Adrenal gland (tissue), 12 donors: ENCODE measurements around the gene ACTL6B. TPM values are rescaled to one million over a fixed set of nuclear protein-coding genes. Genes with fewer than 3 reads are reported as not detected.

Experiments
- DNase-seq, 7 donors: peaks; one replicate each; pipeline ENCODE4 v3.0.0-alpha.2; 2019 to 2020
- H3K27ac ChIP-seq, 5 donors: fragments of 200-600 bp; sonication (generic) in 4 of 5; 1 replicate in 3 of 5; 2 replicates in 2 of 5; pipeline versions ENCODE4 v1.5.1 to v1.8.0; 2016 to 2020; ENCODE audit warnings: mild to moderate bottlenecking in 1 of 5
- H3K27me3 ChIP-seq: fragments of 200-600 bp; 2 replicates; pipeline ENCODE4 v1.8.0; 2021
- H3K36me3 ChIP-seq, 2 donors: fragments of 200-600 bp; replicated peaks in 1 of 2; 1 replicate in 1 of 2; 2 replicates in 1 of 2; pipeline versions ENCODE4 v1.5.1 to v1.8.0; 2018 to 2022
- H3K4me1 ChIP-seq, 2 donors: fragments of 200-600 bp; replicated peaks in 1 of 2; 1 replicate in 1 of 2; 2 replicates in 1 of 2; pipeline versions ENCODE4 v1.5.1 to v1.8.0; 2018 to 2021
- H3K4me3 ChIP-seq, 4 donors: fragments of 200-600 bp; sonication (generic) in 3 of 4; one replicate each; pipeline ENCODE4 v1.5.1; 2016 to 2018
- H3K9me3 ChIP-seq, 3 donors: fragments of 200-600 bp; sonication (generic) in 1 of 3; replicated peaks in 1 of 3; 1 replicate in 2 of 3; 2 replicates in 1 of 3; pipeline versions ENCODE4 v1.5.1 to v1.8.0; 2016 to 2021
- POLR2A ChIP-seq, 2 donors: fragments of 450-650 bp; IDR thresholded peaks; one replicate each; pipeline ENCODE4 v1.6.1; 2017; ENCODE audit warnings: antibody characterized with exemption in 2 of 2, mild to moderate bottlenecking in 2 of 2, moderate library complexity in 1 of 2
- WGBS, 4 donors: extraction: QIAGEN DNeasy Blood & Tissue Kit in 2 of 4; methylation state at CpG; one replicate each; pipeline versions ENCODE4 v1.1.5 to v1.1.7; 2013 to 2017; 5-methylcytosine and 5-hydroxymethylcytosine counted together
- intact Hi-C, 2 donors: fragments of 100-400 bp; cut with DNase I; formaldehyde crosslinking; loops; one replicate each; pipeline versions ENCODE4 v1.14.1 to v1.15.0; 2022 to 2023
- polyA plus RNA-seq, 3 donors: library from polyadenylated mRNA; stranded (reverse); fragments of 200-250 nt in 2 of 3; fragments of 350-450 nt in 1 of 3; fragmentation: Illumina TruSeq in 1 of 3; extraction: RNeasy Lipid Tissue Mini Kit (QIAGEN cat#74804) in 1 of 3; gene quantifications; one replicate each; pipeline ENCODE4 v1.2.3, GENCODE V29; 2013 to 2014
- total RNA-seq, 9 donors: library from RNA; depleted of rRNA in 4 of 9; stranded (reverse); fragments of >200 nt in 4 of 9; fragments of 120-200 nt in 1 of 9; fragmentation: NEBNext Ultra II Directional in 1 of 9; extraction: Animal tissue kit (Norgen Biotek cat#: 25700) in 1 of 9; gene quantifications; one replicate each; pipeline versions ENCODE4 v1.1.0 to v1.2.4, GENCODE V29; 2013 to 2023
- TF ChIP-seq, protein P1 (sequence below), 6 experiments: fragments of 450-650 bp in 4 of 6; fragments of 200-600 bp in 2 of 6; sonication (generic) in 1 of 6; IDR thresholded peaks; 1 replicate in 5 of 6; 2 replicates in 1 of 6; pipeline versions ENCODE4 v1.5.1 to v1.8.0; 2016 to 2021; ENCODE audit warnings: antibody characterized with exemption in 6 of 6, mild to moderate bottlenecking in 2 of 6, moderate library complexity in 1 of 6
- donor health status: healthy with polysubstance abuse.
- donor health status: Bipolar disorder and iron deficiency.
- donor health status: DM: yes; HTN: yes; CAD: no.
- donor health status: DM: no; HTN: no; CAD: no.
- donor health status: DM: no; HTN: no; CAD: no.
- donor health status: DM: yes; HTN: yes; CAD: no.

The ACTL6B gene
- total and polyA plus RNA-seq, 12 donors, result 0.64 to 5.1 (median 2.4) TPM; not detected in 5

- Histone ChIP-seq H3K4me1 (peaks cover 14 to 16% of the 10 kb centered on the region in 2 donors), H3K27ac (peak overlapping the region in 3 of 5 donors; percentile 3 to 68 (median 60)), H3K4me3 (peak overlapping the region in 2 of 4 donors; percentile 45 to 57), H3K9me3 (no peaks in the 10 kb centered on the region), H3K27me3 (no peaks in the 10 kb centered on the region), H3K36me3 (no peaks in the 10 kb centered on the region)
- peak; percentile 68 to 80 (median 71) for DNase-seq
- WGBS, 4 donors, result 12 to 44% (median 27%) methylated on average over 31 to 68 of the region's 68 CpGs
- TF ChIP-seq POLR2A (IDR thresholded peaks at IDR 0.05), result no peak
- TF ChIP-seq, protein P1, sequence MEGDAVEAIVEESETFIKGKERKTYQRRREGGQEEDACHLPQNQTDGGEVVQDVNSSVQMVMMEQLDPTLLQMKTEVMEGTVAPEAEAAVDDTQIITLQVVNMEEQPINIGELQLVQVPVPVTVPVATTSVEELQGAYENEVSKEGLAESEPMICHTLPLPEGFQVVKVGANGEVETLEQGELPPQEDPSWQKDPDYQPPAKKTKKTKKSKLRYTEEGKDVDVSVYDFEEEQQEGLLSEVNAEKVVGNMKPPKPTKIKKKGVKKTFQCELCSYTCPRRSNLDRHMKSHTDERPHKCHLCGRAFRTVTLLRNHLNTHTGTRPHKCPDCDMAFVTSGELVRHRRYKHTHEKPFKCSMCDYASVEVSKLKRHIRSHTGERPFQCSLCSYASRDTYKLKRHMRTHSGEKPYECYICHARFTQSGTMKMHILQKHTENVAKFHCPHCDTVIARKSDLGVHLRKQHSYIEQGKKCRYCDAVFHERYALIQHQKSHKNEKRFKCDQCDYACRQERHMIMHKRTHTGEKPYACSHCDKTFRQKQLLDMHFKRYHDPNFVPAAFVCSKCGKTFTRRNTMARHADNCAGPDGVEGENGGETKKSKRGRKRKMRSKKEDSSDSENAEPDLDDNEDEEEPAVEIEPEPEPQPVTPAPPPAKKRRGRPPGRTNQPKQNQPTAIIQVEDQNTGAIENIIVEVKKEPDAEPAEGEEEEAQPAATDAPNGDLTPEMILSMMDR (IDR thresholded peaks at IDR 0.05), result no peak
- intact Hi-C loops, result no loop called here
Measured at GRCh38 chr7:100604976-100605911, 51.0 kb downstream of the ACTL6B start.

GRCh38 chr7:100604028-100604975, 51.9 kb downstream of the ACTL6B start:
- peak overlapping the region in 3 of 5 donors; percentile 3 to 68 (median 60) for H3K27ac ChIP-seq
- intact Hi-C loops, result no loop called here
- H3K36me3 ChIP-seq, result no peaks in the 10 kb centered on the region
- H3K27me3 ChIP-seq, result no peaks in the 10 kb centered on the region
- no peaks in the 10 kb centered on the region for H3K9me3 ChIP-seq
- DNase-seq, result peak; percentile 68 to 78 (median 74)
- TF ChIP-seq, protein P1 (IDR thresholded peaks at IDR 0.05), result peak; percentile 9 to 57 (median 38)
- TF ChIP-seq POLR2A (IDR thresholded peaks at IDR 0.05), result peak in 1 of 2 donors; percentile 24
- peaks cover 14 to 16% of the 10 kb centered on the region in 2 donors for H3K4me1 ChIP-seq
- WGBS, 4 donors, result 0 to 4% (median 2%) methylated on average over 5 to 70 of the region's 70 CpGs
- H3K4me3 ChIP-seq, result peak overlapping the region in 3 of 4 donors; percentile 11 to 57 (median 45)

- TF ChIP-seq, protein P1 (IDR thresholded peaks at IDR 0.05), result no peak
- no peak for TF ChIP-seq POLR2A (IDR thresholded peaks at IDR 0.05)
- no peaks in the 10 kb centered on the region for H3K9me3 ChIP-seq
- H3K27ac ChIP-seq, result peak overlapping the region in 3 of 5 donors; percentile 3 to 68 (median 53)
- no peaks in the 10 kb centered on the region for H3K36me3 ChIP-seq
- no peak for DNase-seq
- peaks cover 14 to 16% of the 10 kb centered on the region in 2 donors for H3K4me1 ChIP-seq
- H3K27me3 ChIP-seq, result no peaks in the 10 kb centered on the region
- WGBS, 4 donors, result 19 to 42% (median 25%) methylated on average over 3 to 10 of the region's 10 CpGs
- intact Hi-C loops, result no loop called here
- H3K4me3 ChIP-seq, result peak overlapping the region in 3 of 4 donors; percentile 11 to 57 (median 45)
Measured at GRCh38 chr7:100603726-100604027, 52.6 kb downstream of the ACTL6B start.
